Muscle layer of duodenum (tissue), 2 donors: Measurements from ENCODE around the gene DPH7.
"Not testable (repeated sequence)": the region's sequence is repeated elsewhere in the genome, so short reads cannot be mapped to it uniquely, and the experiment has no call there.

Experiments
- H3K27ac ChIP-seq: one replicate; pipeline ENCODE4 v1.7.0; 2013; ENCODE audit warnings: mild to moderate bottlenecking, low read length
- H3K27me3 ChIP-seq: one replicate; pipeline ENCODE4 v1.7.0; 2013; ENCODE audit warnings: low read depth, mild to moderate bottlenecking, control low read depth, low read length
- H3K36me3 ChIP-seq, 2 donors: one replicate each; pipeline ENCODE4 v1.7.0; 2013; ENCODE audit warnings: low read length in 2 of 2, control low read depth in 1 of 2, mild to moderate bottlenecking in 1 of 2; ENCODE audit not compliant: insufficient read depth in 2 of 2, control insufficient read depth in 1 of 2
- H3K4me1 ChIP-seq, 2 donors: one replicate each; pipeline ENCODE4 v1.7.0; 2013; ENCODE audit warnings: low read length in 2 of 2, mild to moderate bottlenecking in 2 of 2, control low read depth in 1 of 2, moderate library complexity in 1 of 2; ENCODE audit not compliant: insufficient read depth in 2 of 2, control insufficient read depth in 1 of 2
- H3K4me3 ChIP-seq, 2 donors: one replicate each; pipeline ENCODE4 v1.7.0; 2013; ENCODE audit warnings: low read length in 2 of 2, low read depth in 1 of 2, mild to moderate bottlenecking in 1 of 2
- H3K9me3 ChIP-seq, 2 donors: one replicate each; pipeline ENCODE4 v1.7.0; 2013; ENCODE audit warnings: low read length in 2 of 2, control low read depth in 1 of 2, mild to moderate bottlenecking in 1 of 2; ENCODE audit not compliant: control insufficient read depth in 1 of 2
- donor health status: healthy.

DPH7 gene

GRCh38 chr9:137542486-137542885, 36.2 kb downstream of the DPH7 start:
- Histone ChIP-seq H3K4me3 (no peak overlapping the region), H3K27me3 (no peaks in the 10 kb centered on the region), H3K27ac (no peak overlapping the region), H3K9me3 (no peaks in the 10 kb centered on the region), H3K4me1 (no peaks in the 10 kb centered on the region), H3K36me3 (peaks cover 0 to 26% of the 10 kb centered on the region in 2 donors)

DNA sequence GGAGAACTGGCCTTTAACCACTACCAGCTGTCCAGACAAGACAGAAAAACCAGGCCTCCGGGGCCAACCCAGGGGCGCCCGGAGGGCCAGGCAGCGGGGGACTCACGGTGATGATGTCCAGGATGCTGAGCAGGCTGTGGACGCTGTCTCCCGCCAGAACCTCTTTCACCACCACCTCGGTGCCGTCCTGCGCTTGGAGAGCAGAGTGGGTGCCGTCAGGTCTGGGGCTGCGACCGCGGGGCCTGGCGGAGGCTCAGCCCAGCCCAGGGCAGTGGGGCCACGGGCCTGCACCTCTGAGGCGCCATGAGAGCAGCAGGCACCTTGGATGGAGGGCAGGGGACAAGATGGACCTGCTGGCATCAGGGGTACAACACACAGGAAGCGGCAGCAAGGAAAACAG, 38.2 kb downstream of the DPH7 start:
- H3K9me3 ChIP-seq, result no peaks in the 10 kb centered on the region
- no peaks in the 10 kb centered on the region for H3K4me1 ChIP-seq
- no peak overlapping the region for H3K4me3 ChIP-seq
- peaks cover 0 to 30% of the 10 kb centered on the region in 2 donors for H3K36me3 ChIP-seq
- H3K27me3 ChIP-seq, result no peaks in the 10 kb centered on the region
- H3K27ac ChIP-seq, result no peak overlapping the region

DNA sequence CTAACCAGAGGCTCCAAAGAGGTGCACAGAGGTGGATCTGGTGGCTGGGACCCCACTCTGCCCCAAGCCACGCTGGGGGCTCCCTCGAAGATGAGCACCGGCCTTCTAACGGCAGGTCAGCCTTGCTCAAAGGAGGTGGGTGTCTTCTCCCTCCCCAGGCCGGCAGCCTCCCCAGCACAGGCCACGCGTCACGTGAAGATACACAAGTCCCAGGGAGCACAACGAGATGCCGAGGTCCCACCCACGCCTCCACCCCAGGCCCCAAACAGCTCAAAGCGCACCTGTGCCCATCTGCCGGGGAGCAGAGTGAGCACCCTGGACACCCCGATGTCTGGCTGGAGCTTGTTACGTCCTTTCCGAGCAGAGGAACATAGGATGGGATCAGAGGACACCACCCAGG, 40.7 kb downstream of the DPH7 start:
- no peaks in the 10 kb centered on the region for H3K27me3 ChIP-seq
- peaks cover 0 to 30% of the 10 kb centered on the region in 2 donors for H3K36me3 ChIP-seq
- H3K9me3 ChIP-seq, result no peaks in the 10 kb centered on the region
- peaks cover 7% of the 10 kb centered on the region in 2 donors for H3K4me1 ChIP-seq
- H3K27ac ChIP-seq, result no peak overlapping the region
- no peak overlapping the region for H3K4me3 ChIP-seq

- H3K36me3 ChIP-seq, result peaks cover 0 to 25% of the 10 kb centered on the region in 2 donors
- not testable (repeated sequence) for H3K4me3 ChIP-seq, H3K27ac ChIP-seq, H3K27me3 ChIP-seq, H3K9me3 ChIP-seq, H3K4me1 ChIP-seq
These were observed 42.1 kb downstream of the DPH7 start for GRCh38 chr9:137536594-137537131.

DNA sequence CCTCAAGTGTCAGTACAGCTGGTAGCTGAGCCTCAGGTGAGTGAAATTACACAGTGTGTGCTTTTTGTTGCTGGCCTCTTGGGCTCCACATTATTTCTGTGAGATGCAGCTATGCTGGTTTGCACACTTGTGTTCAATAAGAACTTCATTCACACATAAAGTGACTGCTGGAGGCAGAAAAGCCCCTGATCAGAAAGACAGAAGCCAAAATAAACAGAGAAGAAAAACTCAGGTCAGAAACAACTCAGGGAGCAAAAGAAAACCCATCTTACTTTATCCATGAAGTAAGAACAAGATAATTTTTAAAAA, 43.7 kb downstream of the DPH7 start:
- no peak overlapping the region for H3K27ac ChIP-seq
- H3K4me1 ChIP-seq, result peaks cover 7% of the 10 kb centered on the region in 2 donors
- H3K9me3 ChIP-seq, result no peaks in the 10 kb centered on the region
- no peaks in the 10 kb centered on the region for H3K27me3 ChIP-seq
- no peak overlapping the region for H3K4me3 ChIP-seq
- H3K36me3 ChIP-seq, result peaks cover 0 to 15% of the 10 kb centered on the region in 2 donors

DNA sequence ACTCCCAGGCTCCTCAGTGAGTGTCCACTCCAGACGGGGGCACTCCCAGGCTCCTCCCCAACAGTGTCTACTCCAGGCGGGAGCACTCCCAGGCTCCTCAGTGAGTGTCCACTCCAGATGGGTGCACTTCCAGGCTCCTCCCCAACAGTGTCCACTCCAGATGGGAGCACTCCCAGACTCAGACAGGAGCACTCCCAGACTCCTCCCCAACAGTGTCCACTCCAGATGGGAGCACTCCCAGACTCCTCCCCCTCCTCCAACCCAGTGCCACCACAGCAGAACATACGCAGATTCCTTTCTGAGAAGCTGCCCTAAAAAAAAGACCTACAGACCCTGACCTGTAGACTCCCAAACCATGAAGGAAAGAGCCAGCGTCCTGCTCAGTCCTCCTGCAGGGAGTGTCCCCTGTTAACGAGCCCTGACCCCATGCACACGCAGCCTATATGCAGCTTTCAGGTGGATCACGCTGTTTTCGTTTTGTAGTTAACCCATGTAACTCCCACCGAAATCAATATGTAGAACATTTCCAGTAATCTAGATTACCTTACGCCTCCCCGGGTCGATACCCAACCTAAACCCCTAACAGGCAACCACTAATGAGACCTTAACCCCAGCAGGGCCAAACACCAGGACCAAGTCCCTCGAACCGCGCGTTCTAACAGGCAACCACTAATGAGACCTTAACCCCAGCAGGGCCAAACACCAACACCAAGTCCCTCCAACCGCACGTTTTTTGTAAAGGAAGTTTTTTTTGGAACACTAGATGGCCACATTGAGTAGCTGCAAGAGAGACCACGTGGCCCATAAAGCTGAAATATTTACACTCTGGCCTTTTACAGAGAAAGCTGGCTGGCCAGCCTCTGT, 44.2 kb downstream of the DPH7 start:
- Histone ChIP-seq H3K36me3 (peaks cover 0 to 13% of the 10 kb centered on the region in 2 donors), H3K27ac (no peak overlapping the region), H3K4me1 (peaks cover 7% of the 10 kb centered on the region in 2 donors), H3K27me3 (no peaks in the 10 kb centered on the region), H3K9me3 (no peaks in the 10 kb centered on the region), H3K4me3 (no peak overlapping the region)

DNA sequence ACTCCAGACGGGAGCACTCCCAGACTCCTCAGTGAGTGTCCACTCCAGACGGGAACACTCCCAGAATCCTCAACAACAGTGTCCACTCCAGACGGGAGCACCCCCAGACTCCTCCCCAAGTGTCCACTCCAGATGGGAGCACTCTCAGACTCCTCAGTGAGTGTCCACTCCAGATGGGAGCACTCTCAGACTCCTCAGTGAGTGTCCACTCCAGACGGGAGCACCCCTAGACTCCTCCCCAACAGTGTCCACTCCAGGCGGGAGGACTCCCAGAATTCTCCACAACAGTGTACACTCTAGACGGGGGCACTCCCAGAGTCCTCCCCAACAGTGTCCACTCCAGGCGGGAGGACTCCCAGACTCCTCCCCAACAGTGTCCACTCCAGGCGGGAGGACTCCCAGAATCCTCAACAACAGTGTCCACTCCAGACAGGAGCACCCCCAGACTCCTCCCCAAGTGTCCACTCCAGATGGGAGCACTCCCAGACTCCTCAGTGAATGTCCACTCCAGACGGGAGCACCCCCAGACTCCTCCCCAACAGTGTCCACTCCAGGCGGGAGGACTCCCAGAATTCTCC, 45.7 kb downstream of the DPH7 start:
- H3K4me3 ChIP-seq, H3K27me3 ChIP-seq, H3K4me1 ChIP-seq, H3K9me3 ChIP-seq, H3K27ac ChIP-seq, H3K36me3 ChIP-seq: not testable (repeated sequence)

GRCh38 chr9:137531099-137531765, 47.5 kb downstream of the DPH7 start:
- peaks cover 7% of the 10 kb centered on the region in 2 donors for H3K4me1 ChIP-seq
- H3K9me3 ChIP-seq, result no peaks in the 10 kb centered on the region
- no peaks in the 10 kb centered on the region for H3K36me3 ChIP-seq
- no peaks in the 10 kb centered on the region for H3K27me3 ChIP-seq
- H3K27ac ChIP-seq, result no peak overlapping the region
- no peak overlapping the region for H3K4me3 ChIP-seq

- no peaks in the 10 kb centered on the region for H3K9me3 ChIP-seq
- H3K36me3 ChIP-seq, result no peaks in the 10 kb centered on the region
- no peak overlapping the region for H3K4me3 ChIP-seq
- no peaks in the 10 kb centered on the region for H3K27me3 ChIP-seq
- H3K27ac ChIP-seq, result no peak overlapping the region
- H3K4me1 ChIP-seq, result peaks cover 7% of the 10 kb centered on the region in 2 donors
These were observed 48.4 kb downstream of the DPH7 start for GRCh38 chr9:137530331-137530730.

- Histone ChIP-seq H3K4me3 (no peak overlapping the region), H3K27me3 (no peaks in the 10 kb centered on the region), H3K27ac (no peak overlapping the region), H3K4me1 (no peaks in the 10 kb centered on the region), H3K36me3 (no peaks in the 10 kb centered on the region), H3K9me3 (no peaks in the 10 kb centered on the region)
These were observed 53.8 kb downstream of the DPH7 start for GRCh38 chr9:137524981-137525317.

DNA sequence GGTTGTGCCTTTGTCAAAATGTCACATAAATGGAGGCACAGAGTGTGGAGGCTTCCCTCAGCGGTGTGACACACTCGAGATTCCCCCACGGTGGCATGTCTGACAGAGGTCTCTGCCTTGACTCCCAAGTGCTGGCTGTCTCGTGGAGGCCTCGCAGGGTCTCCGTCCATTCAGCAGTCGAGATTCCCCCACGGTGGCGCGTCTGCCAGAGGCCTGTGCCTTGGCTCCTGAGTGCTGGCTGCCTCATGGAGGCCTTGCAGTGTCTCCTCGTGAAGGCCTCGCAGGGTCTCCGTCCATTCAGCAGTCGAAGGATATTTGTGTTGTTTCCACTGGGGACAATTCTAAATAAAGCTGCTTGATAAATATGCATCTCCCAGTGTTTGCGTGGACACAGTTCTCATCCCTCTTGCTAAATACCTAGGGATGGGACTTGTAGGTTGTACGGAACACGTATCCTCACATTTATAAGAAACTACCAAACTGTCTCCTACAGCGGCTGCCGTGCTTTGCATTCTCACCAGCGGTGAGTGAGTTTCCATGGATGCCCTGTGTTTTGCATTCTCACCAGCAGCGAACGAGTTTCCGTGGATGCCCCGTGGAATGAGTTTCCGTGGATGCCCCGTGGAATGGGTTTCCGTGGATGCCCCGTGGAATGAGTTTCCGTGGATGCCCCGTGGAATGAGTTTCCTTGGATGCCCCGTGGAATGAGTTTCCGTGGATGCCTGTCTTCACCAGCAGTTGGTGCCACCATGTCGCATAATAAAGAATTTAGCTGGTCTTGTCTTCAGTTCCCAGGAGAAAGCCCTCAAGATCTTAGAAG, 54.4 kb downstream of the DPH7 start:
- Histone ChIP-seq H3K9me3 (no peaks in the 10 kb centered on the region), H3K4me3 (no peak overlapping the region), H3K36me3 (no peaks in the 10 kb centered on the region)

More for the DNA sequence above, 54.4 kb downstream of the DPH7 start:
- H3K27me3 ChIP-seq, result no peaks in the 10 kb centered on the region
- H3K27ac ChIP-seq, result no peak overlapping the region
- no peaks in the 10 kb centered on the region for H3K4me1 ChIP-seq
